HEK293 (cell line): ENCODE results near the gene NINJ2.

ENCODE experiments used
- ZNF707 ChIP-seq: fragments of 450-650 bp; formaldehyde crosslinking; IDR thresholded peaks from 2 replicates; pipeline ENCODE4 v1.5.1; 2016; ENCODE audit warnings: missing biosample characterization, missing genetic modification characterization
- ZNF777 ChIP-seq: fragments of 450-650 bp; formaldehyde crosslinking; IDR thresholded peaks from 2 replicates; pipeline ENCODE4 v1.5.1; 2017; ENCODE audit warnings: missing biosample characterization, missing genetic modification characterization, borderline replicate concordance

- TF ChIP-seq ZNF707 (tag by site-specific recombination) = no peak
- TF ChIP-seq ZNF777 (tag by site-specific recombination) = no peak
These were observed 22.1 kb upstream of the NINJ2 start for GRCh38 chr12:685388-685787.
